ENCODE measurements around the gene SLC6A17. TPM values are rescaled to one million over a fixed set of nuclear protein-coding genes. Genes with fewer than 3 reads are reported as not detected.

The SLC6A17 gene
- total and polyA plus RNA-seq, 2 experiments from 2014 or later: 0.03 to 0.17 TPM

DNA sequence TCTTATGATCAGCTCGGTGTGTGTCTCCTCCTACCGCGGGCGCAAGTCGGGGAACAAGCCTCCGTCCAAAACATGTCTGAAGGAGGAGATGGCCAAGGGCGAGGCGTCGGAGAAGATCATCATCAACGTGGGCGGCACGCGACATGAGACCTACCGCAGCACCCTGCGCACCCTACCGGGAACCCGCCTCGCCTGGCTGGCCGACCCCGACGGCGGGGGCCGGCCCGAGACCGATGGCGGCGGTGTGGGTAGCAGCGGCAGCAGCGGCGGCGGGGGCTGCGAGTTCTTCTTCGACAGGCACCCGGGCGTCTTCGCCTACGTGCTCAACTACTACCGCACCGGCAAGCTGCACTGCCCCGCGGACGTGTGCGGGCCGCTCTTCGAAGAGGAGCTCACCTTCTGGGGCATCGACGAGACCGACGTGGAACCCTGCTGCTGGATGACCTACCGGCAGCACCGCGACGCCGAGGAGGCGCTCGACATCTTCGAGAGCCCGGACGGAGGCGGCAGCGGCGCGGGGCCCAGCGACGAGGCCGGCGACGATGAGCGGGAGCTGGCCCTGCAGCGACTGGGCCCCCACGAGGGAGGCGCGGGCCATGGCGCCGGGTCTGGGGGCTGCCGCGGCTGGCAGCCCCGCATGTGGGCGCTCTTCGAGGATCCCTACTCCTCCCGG lies 61.3 kb downstream of the SLC6A17 start:
- H3K9me2 ChIP-seq (ENCODE audit: insufficient read depth): no peaks in the 10 kb centered on the region
- H3K4me3 ChIP-seq: peak overlapping the region; percentile 82
- no peak for TF ChIP-seq EZH2phosphoT487 (IDR thresholded peaks at IDR 0.05; ENCODE audit: unreplicated experiment)
- TF ChIP-seq EZH2 (IDR thresholded peaks at IDR 0.05; ENCODE audit: low read depth, unreplicated experiment): peak; percentile 81
- TF ChIP-seq, protein P1, sequence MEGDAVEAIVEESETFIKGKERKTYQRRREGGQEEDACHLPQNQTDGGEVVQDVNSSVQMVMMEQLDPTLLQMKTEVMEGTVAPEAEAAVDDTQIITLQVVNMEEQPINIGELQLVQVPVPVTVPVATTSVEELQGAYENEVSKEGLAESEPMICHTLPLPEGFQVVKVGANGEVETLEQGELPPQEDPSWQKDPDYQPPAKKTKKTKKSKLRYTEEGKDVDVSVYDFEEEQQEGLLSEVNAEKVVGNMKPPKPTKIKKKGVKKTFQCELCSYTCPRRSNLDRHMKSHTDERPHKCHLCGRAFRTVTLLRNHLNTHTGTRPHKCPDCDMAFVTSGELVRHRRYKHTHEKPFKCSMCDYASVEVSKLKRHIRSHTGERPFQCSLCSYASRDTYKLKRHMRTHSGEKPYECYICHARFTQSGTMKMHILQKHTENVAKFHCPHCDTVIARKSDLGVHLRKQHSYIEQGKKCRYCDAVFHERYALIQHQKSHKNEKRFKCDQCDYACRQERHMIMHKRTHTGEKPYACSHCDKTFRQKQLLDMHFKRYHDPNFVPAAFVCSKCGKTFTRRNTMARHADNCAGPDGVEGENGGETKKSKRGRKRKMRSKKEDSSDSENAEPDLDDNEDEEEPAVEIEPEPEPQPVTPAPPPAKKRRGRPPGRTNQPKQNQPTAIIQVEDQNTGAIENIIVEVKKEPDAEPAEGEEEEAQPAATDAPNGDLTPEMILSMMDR (conservative IDR thresholded peaks at IDR 0.05; ENCODE audit: low read depth in 2 of 2): no peak
- TF ChIP-seq POLR2AphosphoS5 (IDR thresholded peaks at IDR 0.05; ENCODE audit: low read depth): 0 out of 2 replicates have a peak, but pooled peaks have one; percentile 9
- H3K27me3 ChIP-seq (ENCODE audit: insufficient read depth): peaks cover 36% of the 10 kb centered on the region
- H4K20me1 ChIP-seq (replicated peaks; ENCODE audit: insufficient read depth): no peaks in the 10 kb centered on the region; the same call in 1 of the 2 replicates
- Mint-ChIP-seq H3K9me3 (no peaks in the 10 kb centered on the region; the same call in 2 of the 3 replicates), H3K36me3 (ENCODE audit: low read depth) (no peaks in the 10 kb centered on the region; the same call in 2 of the 3 replicates), H3K27ac (no peak overlapping the region), H3K27me3 (ENCODE audit: insufficient read depth, low read depth, poor library complexity) (peaks cover 22% of the 10 kb centered on the region), H3K4me1 (peaks cover 47% of the 10 kb centered on the region), H3K4me3 (peak overlapping the region; percentile 82)
- no peaks in the 10 kb centered on the region for H3K36me3 ChIP-seq (ENCODE audit: insufficient read depth)
- peak; percentile 1 for ATAC-seq
- H3K4me2 ChIP-seq: peak overlapping the region; percentile 95
- peaks cover 28% of the 10 kb centered on the region for H3K4me1 ChIP-seq (ENCODE audit: insufficient read depth)
- no peaks in the 10 kb centered on the region for H3K79me2 ChIP-seq (replicated peaks; ENCODE audit: insufficient read depth)
- peak overlapping the region; percentile 89 for H2AFZ ChIP-seq
- peak; percentile 45 for DNase-seq (ENCODE audit: low spot score)
- peaks cover 16% of the 10 kb centered on the region; the same call in 1 of the 2 replicates for H3F3A ChIP-seq (replicated peaks; ENCODE audit: low read depth)
- H3K27ac ChIP-seq (ENCODE audit: low read depth): no peak overlapping the region

DNA sequence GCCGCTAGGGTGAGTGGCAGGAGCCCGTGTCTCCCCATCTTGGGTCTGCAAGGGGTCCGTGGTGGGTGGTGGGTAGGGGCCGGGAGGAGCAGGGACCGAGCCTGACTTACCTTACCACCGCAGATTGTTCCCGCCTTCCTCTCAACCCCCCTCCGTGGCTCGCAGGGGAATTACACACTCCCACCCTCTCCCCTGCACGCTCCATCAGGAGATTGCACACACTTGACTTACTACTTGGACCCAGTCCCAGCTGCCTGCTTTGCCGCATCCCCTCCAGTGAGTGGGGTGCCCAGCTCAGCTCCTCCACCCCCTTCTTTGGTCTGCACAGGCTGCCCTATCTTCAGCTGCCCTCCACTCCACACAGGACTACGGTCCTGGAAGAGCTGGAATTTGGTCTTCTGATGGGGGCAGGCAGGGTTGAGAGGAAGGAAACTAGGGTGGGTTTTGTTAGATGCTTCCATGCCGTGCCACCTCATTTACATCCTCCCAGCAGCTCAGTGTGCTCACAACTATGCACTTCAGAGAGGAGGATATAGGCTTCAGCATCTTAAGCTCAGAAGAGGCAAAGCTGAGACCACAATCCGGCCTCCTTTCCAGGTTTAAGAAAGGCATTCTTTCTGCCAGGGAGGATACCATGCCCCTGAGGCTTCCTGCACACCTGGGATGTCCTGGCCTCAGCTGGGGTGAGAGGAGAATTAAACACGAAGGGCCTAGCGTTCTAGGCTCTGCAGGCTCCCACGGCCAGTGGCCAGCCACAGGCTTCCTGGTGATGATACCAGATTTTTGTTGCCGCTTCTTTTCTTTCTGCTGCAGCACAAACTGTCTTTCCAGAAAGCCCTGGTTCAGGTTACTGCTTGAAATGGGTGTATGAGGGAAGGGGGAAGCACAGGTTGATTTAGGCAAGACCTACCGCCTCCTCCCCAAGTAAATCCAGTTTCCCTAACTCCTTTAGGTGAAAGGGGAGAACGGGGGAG lies 62.2 kb downstream of the SLC6A17 start:
- no peaks in the 10 kb centered on the region; the same call in 2 of the 3 replicates for H3K36me3 Mint-ChIP-seq (ENCODE audit: low read depth)
- DNase-seq (ENCODE audit: low spot score) (peak; percentile 33), ATAC-seq (no peak)
- Histone ChIP-seq H3K27ac (ENCODE audit: low read depth) (no peak overlapping the region), H3K4me3 (peak overlapping the region; percentile 82), H3K36me3 (ENCODE audit: insufficient read depth) (no peaks in the 10 kb centered on the region), H2AFZ (0 out of 2 replicates have a peak overlapping the region, but pooled peaks have one; percentile 56), H3F3A (replicated peaks; ENCODE audit: low read depth) (peaks cover 16% of the 10 kb centered on the region; the same call in 1 of the 2 replicates), H3K4me1 (ENCODE audit: insufficient read depth) (peaks cover 28% of the 10 kb centered on the region), H3K4me2 (peak overlapping the region; percentile 95), H3K27me3 (ENCODE audit: insufficient read depth) (peaks cover 36% of the 10 kb centered on the region), H3K9me2 (ENCODE audit: insufficient read depth) (no peaks in the 10 kb centered on the region), H3K79me2 (replicated peaks; ENCODE audit: insufficient read depth) (no peaks in the 10 kb centered on the region), H4K20me1 (replicated peaks; ENCODE audit: insufficient read depth) (no peaks in the 10 kb centered on the region; the same call in 1 of the 2 replicates)
- H3K4me3 Mint-ChIP-seq: peak overlapping the region; percentile 70
- H3K27ac Mint-ChIP-seq: no peak overlapping the region
- peaks cover 46% of the 10 kb centered on the region for H3K4me1 Mint-ChIP-seq
- no peak for TF ChIP-seq POLR2AphosphoS5 (IDR thresholded peaks at IDR 0.05; ENCODE audit: low read depth)
- TF ChIP-seq, protein P2, sequence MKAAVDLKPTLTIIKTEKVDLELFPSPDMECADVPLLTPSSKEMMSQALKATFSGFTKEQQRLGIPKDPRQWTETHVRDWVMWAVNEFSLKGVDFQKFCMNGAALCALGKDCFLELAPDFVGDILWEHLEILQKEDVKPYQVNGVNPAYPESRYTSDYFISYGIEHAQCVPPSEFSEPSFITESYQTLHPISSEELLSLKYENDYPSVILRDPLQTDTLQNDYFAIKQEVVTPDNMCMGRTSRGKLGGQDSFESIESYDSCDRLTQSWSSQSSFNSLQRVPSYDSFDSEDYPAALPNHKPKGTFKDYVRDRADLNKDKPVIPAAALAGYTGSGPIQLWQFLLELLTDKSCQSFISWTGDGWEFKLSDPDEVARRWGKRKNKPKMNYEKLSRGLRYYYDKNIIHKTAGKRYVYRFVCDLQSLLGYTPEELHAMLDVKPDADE (IDR thresholded peaks at IDR 0.05): no peak
- H3K27me3 Mint-ChIP-seq (ENCODE audit: insufficient read depth, low read depth, poor library complexity): peaks cover 23% of the 10 kb centered on the region
- no peaks in the 10 kb centered on the region; the same call in 2 of the 3 replicates for H3K9me3 Mint-ChIP-seq

All from GM23338 (cell line).